Heart right ventricle (tissue), 16 donors: ENCODE data around the gene BRI3. TPM values are rescaled to one million over a fixed set of nuclear protein-coding genes. Genes with fewer than 3 reads are reported as not detected.

ENCODE experiments used
- ATAC-seq, 8 donors: fragments of 200-7000 bp; cut with Tn5 transposase; one replicate each; pipeline ENCODE4 v1.9.1; 2020; ENCODE audit warnings: mild to moderate bottlenecking in 8 of 8, moderate library complexity in 8 of 8, moderate number of reproducible peaks in 1 of 8
- DNase-seq, 2 donors: peaks; one replicate each; pipeline ENCODE4 v3.0.0-alpha.2; 2020
- H3K27ac ChIP-seq, 10 donors: fragments of 200-600 bp; sonication (generic) in 2 of 10; one replicate each; pipeline versions ENCODE4 v1.5.0 to v1.8.0; 2020 to 2022; ENCODE audit warnings: mild to moderate bottlenecking in 3 of 10
- H3K27me3 ChIP-seq, 7 donors: fragments of 200-600 bp; one replicate each; pipeline ENCODE4 v1.8.0; 2021 to 2022; ENCODE audit warnings: mild to moderate bottlenecking in 2 of 7
- H3K36me3 ChIP-seq, 9 donors: fragments of 200-600 bp; sonication (generic) in 1 of 9; one replicate each; pipeline versions ENCODE4 v1.5.0 to v1.8.0; 2020 to 2022; ENCODE audit warnings: mild to moderate bottlenecking in 2 of 9
- H3K4me1 ChIP-seq, 9 donors: fragments of 200-600 bp; sonication (generic) in 1 of 9; one replicate each; pipeline versions ENCODE4 v1.5.0 to v1.8.0; 2020 to 2022; ENCODE audit warnings: mild to moderate bottlenecking in 4 of 9
- H3K4me3 ChIP-seq, 10 donors: fragments of 200-600 bp; sonication (generic) in 2 of 10; one replicate each; pipeline versions ENCODE4 v1.5.0 to v1.8.0; 2020 to 2022; ENCODE audit warnings: mild to moderate bottlenecking in 7 of 10, moderate library complexity in 2 of 10
- H3K9me3 ChIP-seq, 11 donors: fragments of 200-600 bp in 10 of 11; sonication (generic) in 2 of 11; one replicate each; pipeline versions ENCODE4 v1.5.0 to v1.8.0; 2013 to 2022; ENCODE audit warnings: mild to moderate bottlenecking in 2 of 11, control low read depth in 1 of 11, moderate library complexity in 1 of 11
- CTCF ChIP-seq, 9 donors: fragments of 200-600 bp; sonication (generic) in 2 of 9; IDR thresholded peaks; one replicate each; pipeline versions ENCODE4 v1.5.0 to v1.8.0; 2021 to 2022; ENCODE audit warnings: antibody characterized with exemption in 9 of 9, mild to moderate bottlenecking in 5 of 9, moderate library complexity in 1 of 9
- WGBS, 2 donors: extraction: QIAGEN DNeasy Blood & Tissue Kit; methylation state at CpG; one replicate each; pipeline ENCODE4 v1.1.7; 2013; ENCODE audit warnings: inconsistent platforms in 1 of 2; 5-methylcytosine and 5-hydroxymethylcytosine counted together
- intact Hi-C, 10 donors: fragments of 100-400 bp; cut with DNase I; formaldehyde crosslinking; loops; one replicate each; pipeline versions ENCODE4 v1.11.1 to v1.14.2; 2022
- polyA plus RNA-seq, 2 donors: library from polyadenylated mRNA; stranded (reverse); fragments of 200-250 nt; gene quantifications; one replicate each; pipeline ENCODE4 v1.2.3, GENCODE V29; 2013
- total RNA-seq, 10 donors: library from RNA; stranded (reverse); fragmentation: NEBNext Ultra II Directional in 3 of 10; extraction: Animal tissue kit (Norgen Biotek cat#: 25700) in 3 of 10; gene quantifications; one replicate each; pipeline versions ENCODE4 v1.2.1 to v1.2.4, GENCODE V29; 2021 to 2023
- donor health status: Arrhythmogenic right ventricular cardiomyopathy.
- donor health status: ischemic (EF 13 %, LVEDD 7.1; RV severe dilation, severe dysfunction).
- donor health status: healthy with polysubstance abuse.
- donor health status: DM: no; HTN: yes; CAD: no.
- donor health status: DM: no; HTN: no; CAD: no.
- donor health status: ischemic (EF 25% LVEDD 6.9; RV normal size, moderate dysfunction).
- donor health status: ischemic (EF 25% LVEDD 5.7; RV mildly dilated, moderate dysfunction).
- donor health status: healthy.
- donor health status: DM: yes; HTN: yes; CAD: no.
- donor health status: Ischemic cardiomyopathy.
- donor health status: ischemic (EF 35%, LVEDD 5.7; RV mildly dilated, moderate dysfunction).
- donor health status: nonischemic (EF 11% LVEDD 7.7; RV severe dilation, severe dysfunction).
- donor health status: DM: yes; HTN: yes; CAD: no.
- donor health status: PGD.
- donor health status: ischemic (EF 29% LVEDD 5.4; RV normal size, mild dysfunction).
- donor health status: nonischemic (EF 23%, LVEDD 6.1; RV moderate dilation, normal function).

BRI3 gene
- total and polyA plus RNA-seq, 12 donors = 135 to 267 (median 218) TPM

GRCh38 chr7:98233219-98234070, 48.0 kb upstream of the BRI3 start:
- no peaks in the 10 kb centered on the region for H3K9me3 ChIP-seq
- DNase-seq = no peak
- no peaks in the 10 kb centered on the region for H3K27me3 ChIP-seq
- no peak for ATAC-seq
- no peaks in the 10 kb centered on the region for H3K4me1 ChIP-seq
- intact Hi-C loops = loop anchor here in 1 of 10 donors (10.0 kb wide), 1 partner anchor 209 kb away; no protein-coding TSS in a partner anchor
- no peak overlapping the region for H3K4me3 ChIP-seq
- peaks cover 0 to 94% (median 20%) of the 10 kb centered on the region in 9 donors for H3K36me3 ChIP-seq
- TF ChIP-seq CTCF (IDR thresholded peaks at IDR 0.05) = no peak
- no peak overlapping the region for H3K27ac ChIP-seq
- WGBS, 2 donors = 91 to 94% methylated on average over 32 of the region's 32 CpGs

GRCh38 chr7:98234429-98235147, 46.9 kb upstream of the BRI3 start:
- DNase-seq (no peak), ATAC-seq (no peak)
- H3K4me3 ChIP-seq = no peak overlapping the region
- H3K4me1 ChIP-seq = no peaks in the 10 kb centered on the region
- no peak overlapping the region for H3K27ac ChIP-seq
- H3K36me3 ChIP-seq = peaks cover 0 to 94% (median 23%) of the 10 kb centered on the region in 9 donors
- intact Hi-C loops = loop anchor here in 1 of 10 donors (10.0 kb wide), 1 partner anchor 210 kb away; no protein-coding TSS in a partner anchor
- H3K27me3 ChIP-seq = no peaks in the 10 kb centered on the region
- WGBS, 2 donors = 96 to 98% methylated on average over 10 of the region's 10 CpGs
- no peaks in the 10 kb centered on the region for H3K9me3 ChIP-seq
- no peak for TF ChIP-seq CTCF (IDR thresholded peaks at IDR 0.05)

GRCh38 chr7:98235901-98236300, 45.6 kb upstream of the BRI3 start:
- Histone ChIP-seq H3K4me1 (no peaks in the 10 kb centered on the region), H3K27ac (no peak overlapping the region), H3K36me3 (peaks cover 0 to 97% (median 19%) of the 10 kb centered on the region in 9 donors), H3K9me3 (no peaks in the 10 kb centered on the region), H3K27me3 (no peaks in the 10 kb centered on the region), H3K4me3 (no peak overlapping the region)
- 92 to 95% methylated on average over 11 of the region's 11 CpGs for WGBS, 2 donors
- DNase-seq (no peak), ATAC-seq (no peak)
- no peak for TF ChIP-seq CTCF (IDR thresholded peaks at IDR 0.05)
- intact Hi-C loops = loop anchor here in 1 of 10 donors (10.0 kb wide), 1 partner anchor 211 kb away; no protein-coding TSS in a partner anchor

GRCh38 chr7:98236355-98237185, 44.9 kb upstream of the BRI3 start:
- ATAC-seq = no peak
- DNase-seq = no peak

More at GRCh38 chr7:98236355-98237185, 44.9 kb upstream of the BRI3 start:
- no peak for TF ChIP-seq CTCF (IDR thresholded peaks at IDR 0.05)
- Histone ChIP-seq H3K4me3 (no peak overlapping the region), H3K27ac (no peak overlapping the region), H3K27me3 (no peaks in the 10 kb centered on the region), H3K36me3 (peaks cover 0 to 99% (median 19%) of the 10 kb centered on the region in 9 donors), H3K9me3 (no peaks in the 10 kb centered on the region), H3K4me1 (no peaks in the 10 kb centered on the region)
- intact Hi-C loops = loop anchor here in 1 of 10 donors (10.0 kb wide), 1 partner anchor 212 kb away; no protein-coding TSS in a partner anchor
- 92 to 94% methylated on average over 25 of the region's 25 CpGs for WGBS, 2 donors
